OCI-LY7 (cell line): ENCODE data around the gene R3HDM4. TPM values are rescaled to one million over a fixed set of nuclear protein-coding genes. Genes with fewer than 3 reads are reported as not detected.
A peak's percentile ranks its signal among the peaks of the same experiment; 100 is the strongest.

Source experiments
- BruUV-seq: library from RNA; stranded (reverse); fragments of 400-500 nt; replicated peaks from 2 replicates; lab custom pipeline; 2021; lab: Mats Ljungman, UMichigan
- CTCF ChIA-PET: fragments of 300-600 bp; sonication (Branson Sonifier 250); formaldehyde crosslinking; loops from one replicate; lab custom pipeline; 2022; ENCODE audit warnings: antibody characterized with exemption; ENCODE audit not compliant: unreplicated experiment; lab: Charles Lee
- POLR2A ChIA-PET: fragments of 300-600 bp; sonication (Branson Sonifier 250); formaldehyde crosslinking; loops from one replicate; lab custom pipeline; 2022; ENCODE audit warnings: antibody characterized with exemption; lab: Charles Lee
- DNase-seq: peaks from one replicate; pipeline ENCODE4 v3.0.0-alpha.2; 2015; ENCODE audit warnings: low spot score
- H2AFZ ChIP-seq: fragments of 200-600 bp; sonication (generic), shearing (Covaris generic); 2 replicates; pipeline ENCODE4 v1.6.1; 2014; ENCODE audit warnings: mild to moderate bottlenecking, antibody characterized with exemption, low read length, moderate library complexity
- H3K27ac ChIP-seq: fragments of 200-600 bp; sonication (generic); 2 replicates; pipeline ENCODE4 v1.5.1; 2014; ENCODE audit warnings: mixed run types, low read depth, mild to moderate bottlenecking, moderate library complexity, low read length, inconsistent platforms; ENCODE audit not compliant: poor library complexity, severe bottlenecking
- H3K36me3 ChIP-seq: fragments of 200-600 bp; sonication (generic); 2 replicates; pipeline ENCODE4 v1.6.1; 2014; ENCODE audit warnings: mild to moderate bottlenecking, antibody characterized with exemption, low read length, moderate library complexity, mixed read lengths; ENCODE audit not compliant: insufficient read depth
- H3K4me1 ChIP-seq: fragments of 200-600 bp; sonication (generic); 2 replicates; pipeline ENCODE4 v1.5.1; 2014; ENCODE audit warnings: mild to moderate bottlenecking, low read length; ENCODE audit not compliant: insufficient read depth, poor library complexity, severe bottlenecking
- H3K4me2 ChIP-seq: fragments of 200-600 bp; sonication (generic); 2 replicates; pipeline ENCODE4 v1.6.1; 2014; ENCODE audit warnings: mild to moderate bottlenecking, low read length
- H3K4me3 ChIP-seq: fragments of 200-600 bp; sonication (generic); 2 replicates; pipeline ENCODE4 v1.5.1; 2014; ENCODE audit warnings: mild to moderate bottlenecking, low read depth, low read length; ENCODE audit not compliant: poor library complexity, severe bottlenecking
- H3K79me2 ChIP-seq: fragments of 200-600 bp; sonication (generic); 2 replicates; pipeline ENCODE4 v1.6.1; 2016; ENCODE audit warnings: low read depth, mild to moderate bottlenecking, low read length, moderate library complexity, mixed read lengths; ENCODE audit not compliant: insufficient read depth
- H3K9me2 ChIP-seq: fragments of 200-600 bp; sonication (generic); 2 replicates; pipeline ENCODE4 v1.6.1; 2016; ENCODE audit warnings: mild to moderate bottlenecking, low read length, mixed read lengths; ENCODE audit not compliant: insufficient read depth
- H3K9me3 ChIP-seq: fragments of 200-600 bp; sonication (generic); 2 replicates; pipeline ENCODE4 v1.6.1; 2014; ENCODE audit warnings: mild to moderate bottlenecking, mixed run types, low read length, mixed read lengths
- H4K20me1 ChIP-seq: fragments of 200-600 bp; sonication (generic); 2 replicates; pipeline ENCODE4 v1.6.1; 2014; ENCODE audit warnings: mild to moderate bottlenecking, antibody characterized with exemption, low read length, moderate library complexity, mixed read lengths; ENCODE audit not compliant: insufficient read depth
- CTCF ChIP-seq: fragments of 200-600 bp; sonication (generic); conservative IDR thresholded peaks from 2 replicates; pipeline ENCODE4 v1.5.1; 2014; ENCODE audit warnings: mild to moderate bottlenecking, antibody characterized with exemption, low read length, moderate library complexity, mixed read lengths
- EZH2phosphoT487 ChIP-seq: fragments of 200-600 bp; sonication (generic); IDR thresholded peaks from 2 replicates; pipeline ENCODE4 v1.6.1; 2018; ENCODE audit warnings: low read depth, borderline replicate concordance, mild to moderate bottlenecking, mixed run types, antibody characterized with exemption, low read length, moderate library complexity, mixed read lengths
- intact Hi-C: fragments of 100-400 bp; cut with micrococcal nuclease; formaldehyde crosslinking; loops from one replicate; pipeline ENCODE4 v1.10.0; 2022; ENCODE audit not compliant: unreplicated experiment
- total RNA-seq, 2 experiments: library from RNA; depleted of rRNA in 1 of 2; stranded (reverse); fragments of >200 nt in 1 of 2; shearing (Covaris generic) in 1 of 2; gene quantifications; 2 replicates each; pipeline ENCODE4 v1.2.3, GENCODE V29; 2014 to 2022

R3HDM4 gene
- total RNA-seq, 2 experiments from 2014 or later: 43.5 to 64.9 TPM

DNA sequence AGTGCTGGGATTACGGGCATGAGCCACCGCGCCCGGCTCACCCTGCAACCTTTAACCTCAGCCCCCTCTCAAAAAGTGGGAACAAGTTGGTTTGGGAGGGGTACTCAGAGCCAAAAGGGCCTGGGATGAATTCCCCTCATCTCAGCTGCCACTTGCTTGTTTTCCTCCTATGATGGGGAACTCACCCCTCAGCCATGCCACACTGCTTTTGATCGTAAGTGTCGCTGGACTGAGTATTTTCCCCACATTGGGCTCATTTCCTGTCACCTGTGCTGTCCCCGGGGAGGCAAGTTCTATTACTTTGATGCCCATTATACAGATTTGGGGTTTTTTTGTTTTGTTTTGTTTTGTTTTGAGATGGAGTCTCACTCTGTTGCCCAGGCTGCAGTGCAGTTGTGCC lies 6.5 kb downstream of the R3HDM4 start:
- H3K4me1 ChIP-seq: peaks cover 47% of the 10 kb centered on the region
- no peak for TF ChIP-seq CTCF
- TF ChIP-seq EZH2phosphoT487: no peak
- peaks cover 26% of the 10 kb centered on the region; the same call in 1 of the 2 replicates for H3K79me2 ChIP-seq
- no peak overlapping the region for H2AFZ ChIP-seq
- no peaks in the 10 kb centered on the region for H4K20me1 ChIP-seq
- H3K27ac ChIP-seq: peak overlapping the region; percentile 95
- no peaks in the 10 kb centered on the region for H3K9me3 ChIP-seq
- peak; percentile 72 for DNase-seq
- CTCF ChIA-PET: no interaction called here
- intact Hi-C loops: loop anchor here (2.0 kb wide), 1 partner anchor 14 kb away; the partner anchor contains the start of genes MED16 and RNU6-9
- peak overlapping the region; percentile 54 for H3K4me2 ChIP-seq
- H3K4me3 ChIP-seq: peak overlapping the region; percentile 2
- no TSS peak for BruUV-seq
- POLR2A ChIA-PET: no interaction called here
- H3K36me3 ChIP-seq: peaks cover 10% of the 10 kb centered on the region
- H3K9me2 ChIP-seq: no peaks in the 10 kb centered on the region

- Histone ChIP-seq H2AFZ (no peak overlapping the region), H3K9me2 (no peaks in the 10 kb centered on the region), H3K9me3 (no peaks in the 10 kb centered on the region), H3K4me2 (no peak overlapping the region), H3K36me3 (peaks cover 10% of the 10 kb centered on the region; the same call in 1 of the 2 replicates), H3K4me1 (peaks cover 51% of the 10 kb centered on the region), H3K27ac (no peak overlapping the region), H4K20me1 (no peaks in the 10 kb centered on the region), H3K4me3 (no peak overlapping the region), H3K79me2 (peaks cover 14% of the 10 kb centered on the region; the same call in 1 of the 2 replicates)
- no TSS peak for BruUV-seq
- intact Hi-C loops: no loop called here
- no peak for DNase-seq
- POLR2A ChIA-PET: interaction anchor here (0.6 kb wide), 1 partner anchor 27 kb away, joined by 6 read pairs; no protein-coding TSS in a partner anchor
- no peak for TF ChIP-seq CTCF
- TF ChIP-seq EZH2phosphoT487: no peak
- CTCF ChIA-PET: no interaction called here
Observed at GRCh38 chr19:904545-904944, 8.5 kb downstream of the R3HDM4 start.

- H3K27ac ChIP-seq: no peak overlapping the region
- H2AFZ ChIP-seq: no peak overlapping the region
- CTCF ChIA-PET: no interaction called here
- TF ChIP-seq CTCF (no peak), EZH2phosphoT487 (no peak)
- peaks cover 51% of the 10 kb centered on the region for H3K4me1 ChIP-seq
- BruUV-seq: no TSS peak
- intact Hi-C loops: no loop called here
- POLR2A ChIA-PET: interaction anchor here (0.8 kb wide), 1 partner anchor 10 kb away, joined by 3 read pairs; the partner anchor contains the start of genes MED16 and RNU6-9
- H3K9me2 ChIP-seq: no peaks in the 10 kb centered on the region
- H3K9me3 ChIP-seq: no peaks in the 10 kb centered on the region
- H3K36me3 ChIP-seq: peaks cover 17% of the 10 kb centered on the region; the same call in 1 of the 2 replicates
- no peak overlapping the region for H3K4me3 ChIP-seq
- peaks cover 10% of the 10 kb centered on the region; the same call in 1 of the 2 replicates for H3K79me2 ChIP-seq
- H4K20me1 ChIP-seq: no peaks in the 10 kb centered on the region
- no peak overlapping the region for H3K4me2 ChIP-seq
- no peak for DNase-seq
Observed at GRCh38 chr19:903266-903797, 9.7 kb downstream of the R3HDM4 start.
